H1 (cell line): ENCODE results near the gene KSR2. TPM values are rescaled to one million over a fixed set of nuclear protein-coding genes. Genes with fewer than 3 reads are reported as not detected.
A peak's percentile ranks its signal among the peaks of the same experiment; 100 is the strongest.

Source experiments
- CTCF ChIA-PET: fragments of 300-600 bp; sonication (Branson Sonifier 250); formaldehyde crosslinking; loops from one replicate; lab custom pipeline; 2021; ENCODE audit not compliant: partially characterized antibody; lab: Charles Lee
- POLR2A ChIA-PET: fragments of 300-600 bp; sonication (Branson Sonifier 250); formaldehyde crosslinking; loops from one replicate; lab custom pipeline; 2021; ENCODE audit warnings: inconsistent platforms; ENCODE audit not compliant: partially characterized antibody; lab: Charles Lee
- DNase-seq, 2 experiments: peaks; one replicate each; pipeline versions ENCODE4 v3.0.0 to v3.0.0-alpha.2; 2010 to 2022; ENCODE audit warnings: low spot score in 2 of 2, low read depth in 1 of 2, mixed read lengths in 1 of 2
- FAIRE-seq: peaks from 2 replicates; lab custom pipeline; 2011; peaks lifted over from hg19 to GRCh38; lab: Jason Lieb, UNC
- H2AFZ ChIP-seq: 2 replicates; pipeline ENCODE4 v1.8.1; 2012; ENCODE audit warnings: low read length, inconsistent platforms
- H2AK5ac ChIP-seq: 2 replicates; pipeline ENCODE4 v1.6.1; 2013; ENCODE audit warnings: low read depth, low read length
- H2BK120ac ChIP-seq: replicated peaks from 2 replicates; pipeline ENCODE3; 2013; ENCODE audit warnings: low read depth, low read length, inconsistent platforms
- H2BK12ac ChIP-seq: 2 replicates; pipeline ENCODE4 v1.6.1; 2013; ENCODE audit warnings: low read depth, low read length
- H2BK15ac ChIP-seq: 2 replicates; pipeline ENCODE4 v1.6.1; 2013; ENCODE audit warnings: low read length
- H2BK20ac ChIP-seq: 2 replicates; pipeline ENCODE4 v1.6.1; 2013; ENCODE audit warnings: low read length
- H2BK5ac ChIP-seq: 2 replicates; pipeline ENCODE4 v1.6.1; 2013; ENCODE audit warnings: low read depth, low read length
- H3K14ac ChIP-seq: 2 replicates; pipeline ENCODE4 v1.6.1; 2013; ENCODE audit warnings: inconsistent platforms; ENCODE audit not compliant: insufficient read length
- H3K18ac ChIP-seq: 2 replicates; pipeline ENCODE4 v1.6.1; 2013; ENCODE audit warnings: low read length; ENCODE audit errors: extremely low read depth
- H3K23ac ChIP-seq: 2 replicates; pipeline ENCODE4 v1.6.1; 2013; ENCODE audit warnings: inconsistent platforms; ENCODE audit not compliant: insufficient read length
- H3K23me2 ChIP-seq: 2 replicates; pipeline ENCODE4 v1.6.1; 2013; ENCODE audit warnings: low read depth, low read length
- H3K27ac ChIP-seq: 2 replicates; pipeline ENCODE4 v1.6.1; 2011; ENCODE audit warnings: low read depth, low read length, inconsistent platforms
- H3K27me3 ChIP-seq, 4 experiments: replicated peaks in 1 of 4; 1 replicate in 1 of 4; 2 replicates in 3 of 4; pipeline versions ENCODE4 v1.6.1 to v1.8.1; 2011 to 2013; ENCODE audit warnings: low read length in 3 of 4, mild to moderate bottlenecking in 3 of 4, inconsistent platforms in 2 of 4, mixed read lengths in 2 of 4, moderate library complexity in 1 of 4; ENCODE audit not compliant: control insufficient read depth in 3 of 4, insufficient read depth in 3 of 4; ENCODE audit errors: extremely low read depth in 1 of 4
- H3K36me3 ChIP-seq, 4 experiments: 2 replicates each; pipeline versions ENCODE4 v1.6.1 to v1.8.1; 2011 to 2013; ENCODE audit warnings: mild to moderate bottlenecking in 4 of 4, low read length in 3 of 4, moderate library complexity in 2 of 4, control low read depth in 1 of 4, inconsistent platforms in 1 of 4; ENCODE audit not compliant: insufficient read depth in 4 of 4, control insufficient read depth in 2 of 4
- H3K4ac ChIP-seq: replicated peaks from 2 replicates; pipeline ENCODE3; 2013; ENCODE audit warnings: low read length, low read depth, mixed read lengths, inconsistent platforms; ENCODE audit not compliant: insufficient read length
- H3K4me1 ChIP-seq, 4 experiments: replicated peaks in 1 of 4; 1 replicate in 1 of 4; 2 replicates in 3 of 4; pipeline versions ENCODE4 v1.6.1 to v1.8.1; 2011 to 2013; ENCODE audit warnings: low read length in 3 of 4, inconsistent platforms in 2 of 4, mixed read lengths in 1 of 4; ENCODE audit not compliant: insufficient read depth in 4 of 4, control insufficient read depth in 3 of 4
- H3K4me2 ChIP-seq, 2 experiments: 2 replicates each; pipeline versions ENCODE4 v1.6.1 to v1.8.1; 2011 to 2013; ENCODE audit warnings: low read depth in 2 of 2, low read length in 2 of 2, control low read depth in 1 of 2, inconsistent platforms in 1 of 2, mild to moderate bottlenecking in 1 of 2; ENCODE audit not compliant: insufficient read depth in 1 of 2
- H3K4me3 ChIP-seq, 4 experiments: fragments of 200-600, 300-600 bp in 1 of 4; sonication (generic), shearing (Covaris generic), sonication (Bioruptor Twin) in 1 of 4; 2 replicates each; pipeline versions ENCODE4 v1.5.1 to v1.8.1; 2011 to 2016; ENCODE audit warnings: low read length in 4 of 4, low read depth in 3 of 4, control low read depth in 2 of 4, inconsistent platforms in 2 of 4, mild to moderate bottlenecking in 2 of 4, mixed read lengths in 1 of 4, moderate library complexity in 1 of 4; ENCODE audit not compliant: insufficient read depth in 2 of 4; ENCODE audit errors: extremely low read depth in 1 of 4
- H3K56ac ChIP-seq: replicated peaks from 2 replicates; pipeline ENCODE3; 2013; ENCODE audit warnings: low read depth, mild to moderate bottlenecking, mixed read lengths, low read length, inconsistent platforms; ENCODE audit not compliant: insufficient read length
- H3K79me1 ChIP-seq: 2 replicates; pipeline ENCODE4 v1.6.1; 2013; ENCODE audit warnings: low read depth, low read length, control low read depth
- H3K79me2 ChIP-seq, 2 experiments: 2 replicates each; pipeline versions ENCODE4 v1.6.1 to v1.8.1; 2012 to 2013; ENCODE audit warnings: low read length in 2 of 2, mild to moderate bottlenecking in 2 of 2, inconsistent platforms in 1 of 2; ENCODE audit not compliant: insufficient read depth in 2 of 2, control insufficient read depth in 1 of 2
- H3K9ac ChIP-seq, 4 experiments: replicated peaks in 1 of 4; 1 replicate in 1 of 4; 2 replicates in 3 of 4; pipeline versions ENCODE4 v1.6.1 to v1.8.1; 2011 to 2013; ENCODE audit warnings: low read depth in 3 of 4, low read length in 3 of 4, control low read depth in 2 of 4, mild to moderate bottlenecking in 2 of 4, moderate library complexity in 2 of 4, inconsistent platforms in 1 of 4; ENCODE audit errors: extremely low read depth in 1 of 4
- H3K9me3 ChIP-seq, 2 experiments: 2 replicates each; pipeline versions ENCODE4 v1.6.1 to v1.8.1; 2012 to 2013; ENCODE audit warnings: mild to moderate bottlenecking in 2 of 2, moderate library complexity in 2 of 2, control low read depth in 1 of 2, inconsistent platforms in 1 of 2, low read depth in 1 of 2, low read length in 1 of 2, mixed read lengths in 1 of 2; ENCODE audit not compliant: insufficient read depth in 2 of 2
- H4K20me1 ChIP-seq, 2 experiments: replicated peaks in 1 of 2; 2 replicates each; pipeline versions ENCODE3 to v1.8.1; 2011 to 2013; ENCODE audit warnings: inconsistent platforms in 2 of 2, low read length in 2 of 2, mild to moderate bottlenecking in 1 of 2; ENCODE audit not compliant: insufficient read depth in 2 of 2, control insufficient read depth in 1 of 2
- H4K5ac ChIP-seq: 2 replicates; pipeline ENCODE4 v1.6.1; 2013; ENCODE audit warnings: low read length, low read depth, mixed read lengths, inconsistent platforms; ENCODE audit not compliant: insufficient read length
- H4K8ac ChIP-seq: 2 replicates; pipeline ENCODE4 v1.8.0; 2013; ENCODE audit warnings: mild to moderate bottlenecking, moderate library complexity, low read length, inconsistent platforms; ENCODE audit not compliant: insufficient read depth; ENCODE audit errors: extremely low read depth
- H4K91ac ChIP-seq: replicated peaks from 2 replicates; pipeline ENCODE3; 2013; ENCODE audit warnings: low read length, mixed read lengths, inconsistent platforms; ENCODE audit not compliant: insufficient read length
- EGR1 ChIP-seq: IDR thresholded peaks from 2 replicates; pipeline ENCODE4 v1.6.1; 2011; ENCODE audit warnings: low read depth, low read length, borderline replicate concordance
- EZH2 ChIP-seq: fragments of 200-600 bp; sonication (generic); IDR thresholded peaks from 2 replicates; pipeline ENCODE4 v1.7.1; 2012; ENCODE audit warnings: low read depth, mild to moderate bottlenecking, moderate library complexity, low read length, inconsistent platforms; ENCODE audit not compliant: severe bottlenecking
- SIX5 ChIP-seq: IDR thresholded peaks from 2 replicates; pipeline ENCODE4 v1.6.1; 2011; ENCODE audit warnings: mild to moderate bottlenecking, low read depth, low read length
- SUZ12 ChIP-seq: fragments of 200-600 bp; sonication (generic); IDR thresholded peaks from 2 replicates; pipeline ENCODE4 v1.6.1; 2012; ENCODE audit warnings: mild to moderate bottlenecking, inconsistent platforms, low read length, moderate library complexity, mixed read lengths
- TBP ChIP-seq: IDR thresholded peaks from 2 replicates; pipeline ENCODE4 v1.6.1; 2011; ENCODE audit warnings: low read depth, low read length, improper control_type of control experiment
- WGBS, 2 experiments: shearing (Covaris generic) in 1 of 2; methylation state at CpG; one replicate each; pipeline versions ENCODE4 v1.1.6 to v1.1.7; 2013 to 2015; ENCODE audit warnings: low lambda C conversion rate in 2 of 2, mixed read lengths in 2 of 2, inconsistent platforms in 1 of 2, low coverage in 1 of 2, missing lambda C conversion rate in 1 of 2; ENCODE audit not compliant: insufficient replicate concordance in 2 of 2, insufficient coverage in 1 of 2, insufficient read length in 1 of 2; ENCODE audit errors: extremely low coverage in 1 of 2, missing lambda C conversion rate in 1 of 2; 5-methylcytosine and 5-hydroxymethylcytosine counted together
- polyA plus RNA-seq, 7 experiments: library from polyadenylated mRNA; depleted of rRNA in 3 of 7; stranded (reverse) in 5 of 7; unstranded in 2 of 7; fragments of >200 nt in 5 of 7; fragments of 200-250 nt in 2 of 7; gene quantifications; 1 replicate in 5 of 7; 2 replicates in 1 of 7; 4 replicates in 1 of 7; pipeline versions ENCODE4 v1.2.1 to v1.2.3, GENCODE V29; 2011 to 2013; ENCODE audit warnings: missing spikeins in 2 of 7, mixed read lengths in 2 of 7
- total RNA-seq: library from RNA; stranded (reverse); fragmentation: NEBNext Ultra II Directional; extraction: Animal tissue kit (Norgen Biotek cat#: 25700); gene quantifications from 2 replicates; pipeline ENCODE4 v1.2.1, GENCODE V29; 2021

The KSR2 gene
- total and polyA plus RNA-seq, 2 of the 8 experiments (the other 6 are each of a cell fraction or from before 2014, with no cell fraction given): 0.74 to 2.2 TPM

GRCh38 chr12:117847371-117847770 lies 121.4 kb downstream of the KSR2 start:
- Histone ChIP-seq H3K4me2 (no peak overlapping the region), H3K23me2 (peaks cover 2% of the 10 kb centered on the region; the same call in 1 of the 2 replicates), H3K4me1 (peaks cover 0 to 16% (median 3%) of the 10 kb centered on the region in 4 experiments; a peak in 5 of 7 replicates), H3K27ac (no peak overlapping the region), H3K79me2 (no peaks in the 10 kb centered on the region), H3K4me3 (no peak overlapping the region), H3K18ac (peak overlapping the region; percentile 43; the same call in 1 of the 2 replicates), H3K27me3 (no peaks in the 10 kb centered on the region), H2BK5ac (peak overlapping the region; percentile 50; the same call in 1 of the 2 replicates), H4K5ac (no peak overlapping the region), H4K20me1 (no peaks in the 10 kb centered on the region), H4K8ac (no peak overlapping the region; the same call in 1 of the 2 replicates), H3K9ac (no peak overlapping the region), H3K36me3 (peaks cover 0 to 6% (median 1%) of the 10 kb centered on the region in 4 experiments; a peak in 1 of 8 replicates), H3K9me3 (peaks cover 10 to 12% of the 10 kb centered on the region in 2 experiments), H3K14ac (no peak overlapping the region), H2BK120ac (no peak overlapping the region), H2BK15ac (0 out of 2 replicates have a peak overlapping the region, but pooled peaks have one; percentile 81), H2BK12ac (no peak overlapping the region), H3K56ac (no peak overlapping the region), H2AK5ac (no peak overlapping the region), H3K4ac (no peak overlapping the region), H2BK20ac (no peak overlapping the region; the same call in 1 of the 2 replicates), H2AFZ (no peak overlapping the region), H3K79me1 (no peaks in the 10 kb centered on the region; the same call in 1 of the 2 replicates), H3K23ac (no peak overlapping the region), H4K91ac (no peak overlapping the region)
- DNase-seq (no peak), FAIRE-seq (no peak)
- ChIA-PET CTCF (interaction anchor here (0.8 to 8.4 kb wide), 5 partner anchors 9 to 635 kb away, joined by 3 to 68 read pairs (median 35); no protein-coding TSS in a partner anchor), POLR2A (no interaction called here)
- 71% methylated on average over 5 of the region's 5 CpGs; no CpG with 5 or more reads in 1 of the 2 experiments for WGBS, 2 experiments
- no peak for TF ChIP-seq EGR1
- TF ChIP-seq TBP: no peak
- no peak for TF ChIP-seq SUZ12
- no peak for TF ChIP-seq EZH2
- no peak for TF ChIP-seq SIX5
